GM23338 (cell line): Measurements from ENCODE around the gene AIF1L. TPM values are rescaled to one million over a fixed set of nuclear protein-coding genes. Genes with fewer than 3 reads are reported as not detected.

Experiments used
- ATAC-seq: fragments of 200-7000 bp; cut with Tn5 transposase; 3 replicates; pipeline ENCODE4 v1.9.1; 2020
- DNase-seq: peaks from one replicate; pipeline ENCODE4 v3.0.0-alpha.2; 2015; ENCODE audit warnings: low spot score
- H2AFZ ChIP-seq: fragments of 200-600 bp; sonication (generic); 2 replicates; pipeline ENCODE4 v1.8.0; 2016; ENCODE audit warnings: antibody characterized with exemption, mild to moderate bottlenecking, moderate library complexity
- H3F3A ChIP-seq: fragments of 200-600 bp; sonication (generic); replicated peaks from 2 replicates; pipeline ENCODE4 v1.8.0; 2017; ENCODE audit warnings: antibody characterized with exemption, mixed run types, low read depth
- H3K27ac ChIP-seq: fragments of 200-600 bp; sonication (generic); 2 replicates; pipeline ENCODE4 v1.6.1; 2016; ENCODE audit warnings: low read depth
- H3K27me3 ChIP-seq: fragments of 200-600 bp; sonication (generic); 2 replicates; pipeline ENCODE4 v1.8.0; 2016; ENCODE audit warnings: mild to moderate bottlenecking, mixed run types, moderate library complexity; ENCODE audit not compliant: insufficient read depth
- H3K36me3 ChIP-seq: fragments of 200-600 bp; sonication (generic); 2 replicates; pipeline ENCODE4 v1.8.0; 2016; ENCODE audit warnings: mild to moderate bottlenecking; ENCODE audit not compliant: insufficient read depth
- H3K4me1 ChIP-seq: fragments of 200-600 bp; sonication (generic); 2 replicates; pipeline ENCODE4 v1.8.0; 2016; ENCODE audit warnings: mild to moderate bottlenecking, moderate library complexity; ENCODE audit not compliant: insufficient read depth
- H3K4me2 ChIP-seq: fragments of 200-600 bp; sonication (generic); 2 replicates; pipeline ENCODE4 v1.7.1; 2017; ENCODE audit warnings: mixed run types
- H3K4me3 ChIP-seq: fragments of 200-600 bp; sonication (generic); 2 replicates; pipeline ENCODE4 v1.6.1; 2016; ENCODE audit warnings: mixed run types
- H3K79me2 ChIP-seq: fragments of 200-600 bp; sonication (generic); replicated peaks from 2 replicates; pipeline ENCODE4 v1.8.0; 2017; ENCODE audit warnings: mild to moderate bottlenecking; ENCODE audit not compliant: insufficient read depth
- H3K9me2 ChIP-seq: fragments of 200-600 bp; sonication (generic); 2 replicates; pipeline ENCODE4 v1.8.0; 2017; ENCODE audit not compliant: insufficient read depth
- H4K20me1 ChIP-seq: fragments of 200-600 bp; sonication (generic); replicated peaks from 2 replicates; pipeline ENCODE4 v1.8.0; 2017; ENCODE audit warnings: mild to moderate bottlenecking; ENCODE audit not compliant: insufficient read depth
- H3K27ac Mint-ChIP-seq: 2 replicates; pipeline ENCODE4 v1.8.0; 2020; ENCODE audit warnings: inconsistent platforms, mild to moderate bottlenecking, moderate library complexity, mixed read lengths
- H3K27me3 Mint-ChIP-seq: 3 replicates; pipeline ENCODE4 v1.8.0; 2022; ENCODE audit warnings: low read depth, mild to moderate bottlenecking, moderate library complexity, mixed read lengths, inconsistent platforms; ENCODE audit not compliant: insufficient read depth, poor library complexity
- H3K36me3 Mint-ChIP-seq: 3 replicates; pipeline ENCODE4 v1.8.0; 2021; ENCODE audit warnings: low read depth, mild to moderate bottlenecking, inconsistent platforms, moderate library complexity, mixed read lengths
- H3K4me1 Mint-ChIP-seq: 3 replicates; pipeline ENCODE4 v1.8.0; 2020; ENCODE audit warnings: mild to moderate bottlenecking, inconsistent platforms, mixed read lengths
- H3K4me3 Mint-ChIP-seq: 3 replicates; pipeline ENCODE4 v1.8.0; 2021; ENCODE audit warnings: moderate library complexity, mild to moderate bottlenecking, inconsistent platforms, mixed read lengths
- H3K9me3 Mint-ChIP-seq: 3 replicates; pipeline ENCODE4 v1.8.0; 2020; ENCODE audit warnings: moderate library complexity, mild to moderate bottlenecking, inconsistent platforms, mixed read lengths
- CREB1 ChIP-seq: fragments of 250-450 bp; sonication (Bioruptor Pico); IDR thresholded peaks from 2 replicates; pipeline ENCODE4 v1.5.0; 2020; ENCODE audit warnings: low read depth, mild to moderate bottlenecking, moderate library complexity
- CTCF ChIP-seq, 2 experiments: fragments of 200-600 bp in 1 of 2; sonication (generic) in 1 of 2; conservative IDR thresholded peaks; 2 replicates each; pipeline versions ENCODE4 v1.5.1 to v1.6.1; 2016 to 2017; ENCODE audit warnings: antibody characterized with exemption in 2 of 2, low read depth in 2 of 2, mild to moderate bottlenecking in 2 of 2, moderate library complexity in 1 of 2
- ETS1 ChIP-seq: IDR thresholded peaks from 2 replicates; pipeline ENCODE4 v1.6.1; 2016; ENCODE audit warnings: antibody characterized with exemption
- EZH2 ChIP-seq: fragments of 200-600 bp; sonication (generic); IDR thresholded peaks from one replicate; pipeline ENCODE4 v1.8.0; 2017; ENCODE audit warnings: antibody characterized with exemption, mild to moderate bottlenecking, low read depth; ENCODE audit not compliant: unreplicated experiment
- JUNB ChIP-seq: IDR thresholded peaks from one replicate; pipeline ENCODE4 v1.6.1; 2016; ENCODE audit warnings: antibody characterized with exemption; ENCODE audit not compliant: unreplicated experiment
- NANOG ChIP-seq: IDR thresholded peaks from 2 replicates; pipeline ENCODE4 v1.6.1; 2016; ENCODE audit warnings: antibody characterized with exemption, borderline replicate concordance
- POLR2AphosphoS5 ChIP-seq: IDR thresholded peaks from 2 replicates; pipeline ENCODE4 v1.6.1; 2016; ENCODE audit warnings: antibody characterized with exemption, low read depth
- STAT1 ChIP-seq: IDR thresholded peaks from one replicate; pipeline ENCODE4 v1.6.1; 2016; ENCODE audit warnings: antibody characterized with exemption; ENCODE audit not compliant: unreplicated experiment
- ZNF331 ChIP-seq: fragments of 250-450 bp; sonication (Bioruptor Pico); IDR thresholded peaks from 2 replicates; pipeline ENCODE4 v1.5.0; 2020; ENCODE audit warnings: low read depth, mild to moderate bottlenecking, moderate library complexity
- ZNF462 ChIP-seq: fragments of 250-450 bp; sonication (Bioruptor Pico); IDR thresholded peaks from 2 replicates; pipeline ENCODE4 v1.5.0; 2020; ENCODE audit warnings: mild to moderate bottlenecking, moderate library complexity
- polyA plus RNA-seq: library from polyadenylated mRNA; unstranded; fragments of >200 nt; fragmentation: Nextera tagmentation; extraction: Ambion mirVana; gene quantifications from 2 replicates; pipeline ENCODE4 v1.2.1, GENCODE V29; 2016
- total RNA-seq: library from RNA; depleted of rRNA; stranded (reverse); fragments of >200 nt; shearing (Covaris generic); gene quantifications from 2 replicates; pipeline ENCODE4 v1.2.3, GENCODE V29; 2014

AIF1L gene
- total and polyA plus RNA-seq, 2 experiments from 2014 or later, result 76.4 to 87.8 TPM

- Histone ChIP-seq H3K27me3 (no peaks in the 10 kb centered on the region), H3F3A (no peaks in the 10 kb centered on the region), H3K27ac (no peak overlapping the region), H3K79me2 (no peaks in the 10 kb centered on the region), H3K9me2 (no peaks in the 10 kb centered on the region), H4K20me1 (no peaks in the 10 kb centered on the region), H3K4me3 (no peak overlapping the region), H3K4me1 (no peaks in the 10 kb centered on the region), H3K36me3 (no peaks in the 10 kb centered on the region), H3K4me2 (no peak overlapping the region), H2AFZ (no peak overlapping the region)
- TF ChIP-seq CTCF (conservative IDR thresholded peaks at IDR 0.05; ENCODE audit: low read depth in 2 of 2) (no peak), ETS1 (no peak), STAT1 (no peak), ZNF331 (CRISPR knock-in tag) (no peak), EZH2 (no peak), CREB1 (CRISPR knock-in tag) (no peak), POLR2AphosphoS5 (no peak), JUNB (no peak)
- H3K4me1 Mint-ChIP-seq, result no peaks in the 10 kb centered on the region
- H3K9me3 Mint-ChIP-seq, result no peaks in the 10 kb centered on the region; the same call in 2 of the 3 replicates
- DNase-seq (no peak), ATAC-seq (no peak)
- H3K4me3 Mint-ChIP-seq, result no peak overlapping the region
- no peak overlapping the region for H3K27ac Mint-ChIP-seq
- peaks cover 6% of the 10 kb centered on the region for H3K36me3 Mint-ChIP-seq
- peaks cover 1% of the 10 kb centered on the region for H3K27me3 Mint-ChIP-seq
Measured at GRCh38 chr9:131053896-131054295, 42.4 kb upstream of the AIF1L start.

GRCh38 chr9:131056781-131057506, 39.4 kb upstream of the AIF1L start:
- no peak overlapping the region for H3K4me2 ChIP-seq
- H3K27me3 ChIP-seq, result no peaks in the 10 kb centered on the region
- H3K9me2 ChIP-seq, result no peaks in the 10 kb centered on the region
- Mint-ChIP-seq H3K4me3 (no peak overlapping the region), H3K9me3 (no peaks in the 10 kb centered on the region), H3K27me3 (peaks cover 1% of the 10 kb centered on the region), H3K27ac (no peak overlapping the region), H3K4me1 (no peaks in the 10 kb centered on the region), H3K36me3 (no peaks in the 10 kb centered on the region)
- no peaks in the 10 kb centered on the region for H3K36me3 ChIP-seq
- H2AFZ ChIP-seq, result no peak overlapping the region
- no peak for ATAC-seq
- H4K20me1 ChIP-seq, result no peaks in the 10 kb centered on the region
- DNase-seq, result no peak
- no peaks in the 10 kb centered on the region for H3K4me1 ChIP-seq
- no peak overlapping the region for H3K4me3 ChIP-seq
- no peaks in the 10 kb centered on the region for H3K79me2 ChIP-seq
- H3K27ac ChIP-seq, result no peak overlapping the region
- H3F3A ChIP-seq, result no peaks in the 10 kb centered on the region
- TF ChIP-seq ZNF462 (CRISPR knock-in tag), result no peak
- no peak for TF ChIP-seq ETS1
- no peak for TF ChIP-seq NANOG
- no peak for TF ChIP-seq POLR2AphosphoS5
- TF ChIP-seq JUNB, result no peak
- no peak for TF ChIP-seq EZH2
